Stomach smooth muscle (tissue), 2 donors: ENCODE results near the gene CPNE7.

ENCODE experiments used
- H3K27ac ChIP-seq: one replicate; pipeline ENCODE4 v1.7.0; 2013; ENCODE audit warnings: mild to moderate bottlenecking, low read length, inconsistent platforms
- H3K27me3 ChIP-seq, 2 donors: one replicate each; pipeline ENCODE4 v1.7.0; 2013; ENCODE audit warnings: low read length in 2 of 2; ENCODE audit not compliant: insufficient read depth in 2 of 2, control insufficient read depth in 1 of 2
- H3K36me3 ChIP-seq, 2 donors: one replicate each; pipeline ENCODE4 v1.7.0; 2013; ENCODE audit warnings: low read length in 2 of 2; ENCODE audit not compliant: control insufficient read depth in 2 of 2, insufficient read depth in 2 of 2
- H3K4me1 ChIP-seq: one replicate; pipeline ENCODE4 v1.7.0; 2013; ENCODE audit warnings: low read length; ENCODE audit not compliant: control insufficient read depth, insufficient read depth
- H3K4me3 ChIP-seq, 2 donors: one replicate each; pipeline ENCODE4 v1.7.0; 2013; ENCODE audit warnings: low read length in 2 of 2
- H3K9ac ChIP-seq, 2 donors: one replicate each; pipeline ENCODE4 v1.7.0; 2013; ENCODE audit warnings: low read length in 2 of 2, mild to moderate bottlenecking in 1 of 2
- H3K9me3 ChIP-seq, 2 donors: one replicate each; pipeline ENCODE4 v1.7.0; 2013; ENCODE audit warnings: low read length in 2 of 2; ENCODE audit not compliant: control insufficient read depth in 2 of 2
- donor health status: healthy.
- donor health status: Pancreatic carcinoma.

Gene CPNE7

DNA sequence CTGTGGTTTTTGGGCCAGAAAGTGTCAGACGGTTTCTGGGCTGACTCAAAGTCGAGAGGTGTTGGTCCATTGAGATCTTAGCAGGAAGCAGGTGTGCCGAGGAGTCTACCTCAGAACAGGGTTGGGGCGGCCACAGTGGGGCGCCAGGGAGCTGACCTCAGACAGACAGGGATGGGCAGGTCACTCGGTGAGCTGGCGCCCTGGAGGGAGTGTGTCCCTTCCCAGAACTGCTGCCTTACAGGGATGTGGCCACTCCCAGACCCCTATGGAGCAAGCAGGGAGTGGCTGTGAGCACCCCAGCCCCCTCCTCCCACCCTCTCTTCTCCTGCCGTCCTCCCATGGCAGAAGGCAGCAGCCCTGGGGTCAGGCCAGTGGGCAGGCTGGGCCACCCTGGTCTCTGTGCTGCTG is 23.9 kb downstream of the CPNE7 start:
- no peak overlapping the region for H3K27ac ChIP-seq
- H3K36me3 ChIP-seq, result no peaks in the 10 kb centered on the region
- H3K27me3 ChIP-seq, result peaks cover 4 to 10% of the 10 kb centered on the region in 2 donors
- no peak overlapping the region for H3K4me3 ChIP-seq
- H3K9me3 ChIP-seq, result no peaks in the 10 kb centered on the region
- H3K4me1 ChIP-seq, result peaks cover 6% of the 10 kb centered on the region
- H3K9ac ChIP-seq, result no peak overlapping the region

DNA sequence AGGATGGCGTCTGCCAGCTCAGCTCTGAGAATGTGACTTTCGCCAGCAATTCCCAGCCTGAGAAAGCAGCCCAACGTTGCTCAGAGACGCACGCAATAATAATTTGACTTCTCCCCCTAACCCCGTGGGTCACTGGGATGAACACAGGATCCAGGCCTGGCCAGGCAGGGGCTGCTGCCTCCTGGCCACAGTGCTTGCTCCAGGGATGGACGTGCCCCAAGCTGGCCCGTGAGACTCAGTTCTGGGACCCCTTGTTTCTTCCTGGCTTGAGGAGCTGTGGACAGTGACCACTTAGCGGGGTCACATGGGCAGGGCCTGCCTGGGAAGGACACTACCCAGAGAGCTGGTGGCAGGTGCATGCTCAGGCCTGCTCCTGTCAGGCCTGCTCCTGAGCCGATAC is 24.3 kb downstream of the CPNE7 start:
- Histone ChIP-seq H3K27ac (no peak overlapping the region), H3K36me3 (no peaks in the 10 kb centered on the region), H3K9me3 (no peaks in the 10 kb centered on the region), H3K4me3 (no peak overlapping the region), H3K4me1 (peaks cover 6% of the 10 kb centered on the region), H3K9ac (no peak overlapping the region), H3K27me3 (peaks cover 4 to 13% of the 10 kb centered on the region in 2 donors)

DNA sequence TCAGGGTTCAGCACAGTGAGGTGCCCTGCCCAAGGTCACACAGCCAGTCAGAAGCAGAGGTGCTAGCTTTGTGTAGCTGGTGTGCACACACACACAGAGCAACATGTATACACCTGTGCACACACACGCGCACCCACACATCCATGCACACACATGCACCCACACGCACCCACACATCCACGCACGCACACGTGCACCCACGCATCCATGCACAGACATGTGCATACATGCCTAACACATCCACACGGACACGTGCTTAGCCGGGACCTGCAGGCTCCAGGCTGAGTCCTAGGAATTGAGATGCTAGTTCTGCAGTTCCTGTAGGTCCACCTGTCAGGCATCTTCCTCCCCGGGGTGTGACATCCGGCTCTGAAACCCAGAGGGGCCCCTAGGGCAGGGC is 24.9 kb downstream of the CPNE7 start:
- Histone ChIP-seq H3K9ac (no peak overlapping the region), H3K9me3 (no peaks in the 10 kb centered on the region), H3K4me1 (peaks cover 6% of the 10 kb centered on the region), H3K4me3 (no peak overlapping the region), H3K27ac (no peak overlapping the region), H3K36me3 (no peaks in the 10 kb centered on the region), H3K27me3 (peaks cover 4 to 18% of the 10 kb centered on the region in 2 donors)

DNA sequence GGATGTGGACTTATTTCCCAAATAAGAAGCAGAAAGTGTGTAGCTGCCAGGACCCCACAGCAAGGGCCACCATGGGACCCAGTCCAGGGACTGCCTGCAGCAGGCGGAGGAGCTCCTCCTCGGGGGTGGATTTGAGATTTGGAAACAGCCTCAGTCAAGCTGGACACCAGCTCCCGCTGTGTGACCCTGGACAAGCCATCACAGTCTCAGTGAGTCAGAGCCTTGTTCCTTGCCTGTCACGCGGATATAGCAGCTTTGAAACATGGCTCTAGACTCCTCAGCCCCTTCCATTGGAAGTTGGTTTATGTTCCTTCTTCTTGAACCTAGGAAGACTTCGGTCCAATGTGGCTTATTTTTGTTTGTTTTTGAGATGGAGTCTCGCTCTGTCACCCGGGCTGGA is 25.4 kb downstream of the CPNE7 start:
- H3K27ac ChIP-seq, result no peak overlapping the region

DNA sequence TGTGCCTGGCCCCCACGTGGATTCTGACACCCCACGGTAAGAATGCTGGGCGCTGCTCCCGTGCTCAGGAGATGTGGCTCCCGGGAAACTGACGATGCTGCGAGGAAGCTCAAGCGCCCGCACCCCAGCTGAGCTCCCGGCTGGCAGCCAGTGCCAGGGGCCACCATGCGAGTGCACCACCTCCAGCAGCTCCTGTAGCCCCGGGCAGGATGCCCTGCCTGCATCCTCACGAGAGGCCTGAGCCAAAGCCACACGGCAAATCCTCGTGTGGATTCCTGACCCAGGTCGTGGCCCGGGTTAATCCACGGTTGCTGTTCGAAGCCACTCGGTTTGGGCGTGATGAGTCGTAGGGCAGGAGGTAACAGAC is 26.3 kb downstream of the CPNE7 start:
- H3K4me1 ChIP-seq, result peaks cover 6% of the 10 kb centered on the region
- no peak overlapping the region for H3K9ac ChIP-seq
- H3K27me3 ChIP-seq, result peaks cover 4 to 19% of the 10 kb centered on the region in 2 donors
- H3K9me3 ChIP-seq, result no peaks in the 10 kb centered on the region
- no peaks in the 10 kb centered on the region for H3K36me3 ChIP-seq
- no peak overlapping the region for H3K4me3 ChIP-seq
- H3K27ac ChIP-seq, result no peak overlapping the region

More for the DNA sequence above, 25.4 kb downstream of the CPNE7 start:
- no peak overlapping the region for H3K4me3 ChIP-seq
- H3K36me3 ChIP-seq, result no peaks in the 10 kb centered on the region
- peaks cover 6% of the 10 kb centered on the region for H3K4me1 ChIP-seq
- peaks cover 4 to 19% of the 10 kb centered on the region in 2 donors for H3K27me3 ChIP-seq
- no peaks in the 10 kb centered on the region for H3K9me3 ChIP-seq
- H3K9ac ChIP-seq, result no peak overlapping the region

DNA sequence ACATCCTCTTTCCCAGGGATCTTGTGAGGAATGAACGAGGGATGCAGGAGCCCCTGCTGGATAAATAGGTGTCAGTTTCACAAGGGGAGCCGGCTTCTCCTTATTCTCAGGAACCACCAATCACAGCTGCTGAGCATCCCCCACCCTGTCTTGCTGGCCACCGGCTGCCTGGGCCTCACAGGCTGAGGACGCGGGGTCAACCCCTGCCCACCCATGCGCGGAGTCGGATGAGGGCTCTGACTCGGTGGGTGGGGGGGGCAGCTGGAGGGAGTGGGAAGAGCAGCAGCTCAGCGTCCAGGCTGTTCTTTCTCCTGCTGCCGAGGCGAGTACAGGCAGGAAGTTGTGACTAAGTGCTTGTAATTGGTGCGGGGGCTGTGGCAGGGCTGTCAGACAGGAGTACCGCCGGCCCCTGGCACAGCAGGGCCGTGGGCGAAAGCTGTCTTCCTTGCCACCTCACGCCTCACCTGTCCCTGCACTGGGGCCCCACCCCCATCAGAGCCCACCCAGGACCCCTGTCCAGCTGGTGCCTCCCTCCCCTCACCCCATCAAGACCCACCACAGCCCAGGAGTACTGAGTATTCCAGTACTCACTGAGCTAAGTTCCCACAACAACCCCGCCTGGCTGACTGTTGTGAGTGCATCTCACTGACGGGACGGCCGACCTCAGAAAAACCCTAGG is 26.9 kb downstream of the CPNE7 start:
- H3K27ac ChIP-seq, result no peak overlapping the region
- peaks cover 6% of the 10 kb centered on the region for H3K4me1 ChIP-seq
- H3K27me3 ChIP-seq, result peaks cover 4 to 19% of the 10 kb centered on the region in 2 donors
- no peaks in the 10 kb centered on the region for H3K9me3 ChIP-seq
- H3K4me3 ChIP-seq, result no peak overlapping the region
- no peaks in the 10 kb centered on the region for H3K36me3 ChIP-seq
- H3K9ac ChIP-seq, result no peak overlapping the region

DNA sequence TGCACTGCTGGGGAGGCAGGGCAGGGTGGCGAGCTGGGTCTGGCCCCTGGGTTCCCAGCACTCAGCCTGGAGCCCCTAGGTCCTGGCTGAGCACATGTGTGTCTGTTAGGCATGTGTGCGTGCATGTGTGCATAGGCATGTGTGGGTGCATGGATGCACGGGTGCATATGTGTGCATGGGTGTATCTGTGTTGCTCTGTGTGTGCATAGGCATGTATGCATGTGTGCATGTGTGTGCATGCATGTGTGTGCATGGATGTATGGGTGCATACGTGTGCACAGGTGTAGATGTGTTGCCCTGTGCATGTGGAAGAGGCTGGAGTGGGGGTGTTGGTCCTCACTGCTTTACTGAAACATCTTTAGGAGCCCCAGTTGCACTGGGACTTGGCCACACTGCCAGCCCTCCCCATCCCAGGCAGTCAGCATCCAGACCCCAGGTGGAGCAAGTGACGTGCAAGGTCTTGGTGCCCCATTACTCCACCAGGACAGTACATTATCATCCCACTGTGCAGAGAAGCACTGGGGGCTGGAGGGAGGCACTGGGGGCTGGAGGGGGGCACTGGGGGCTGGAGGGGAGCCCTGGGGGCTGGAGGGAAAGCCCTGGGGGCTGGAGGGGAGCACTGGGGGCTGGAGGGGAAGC is 27.5 kb downstream of the CPNE7 start:
- Histone ChIP-seq H3K36me3 (no peaks in the 10 kb centered on the region), H3K9me3 (no peaks in the 10 kb centered on the region), H3K27me3 (peaks cover 6 to 22% of the 10 kb centered on the region in 2 donors), H3K27ac (no peak overlapping the region), H3K9ac (no peak overlapping the region), H3K4me3 (no peak overlapping the region), H3K4me1 (peaks cover 6% of the 10 kb centered on the region)

DNA sequence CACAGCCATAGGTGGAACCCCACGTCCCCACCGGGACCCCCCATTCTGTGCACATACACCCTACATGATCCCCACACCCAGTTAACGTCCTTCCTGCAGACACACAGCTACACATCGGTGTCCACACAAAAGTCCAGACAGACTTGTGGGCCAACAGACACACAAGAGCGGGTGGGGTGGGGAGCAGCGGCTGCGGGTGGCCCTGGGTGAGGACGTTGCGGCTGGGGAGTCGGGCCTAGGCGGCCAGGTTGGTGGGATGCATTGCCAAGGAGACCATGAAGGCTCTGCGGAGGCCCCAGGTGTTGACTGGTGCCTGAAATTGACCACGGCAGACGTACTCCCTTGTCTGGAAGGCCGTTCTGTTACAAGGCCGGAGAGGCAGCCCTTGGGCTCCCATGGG is 29.2 kb downstream of the CPNE7 start:
- H3K4me1 ChIP-seq, result peaks cover 3% of the 10 kb centered on the region
- no peak overlapping the region for H3K4me3 ChIP-seq
- peaks cover 6 to 22% of the 10 kb centered on the region in 2 donors for H3K27me3 ChIP-seq
- H3K36me3 ChIP-seq, result no peaks in the 10 kb centered on the region
- H3K27ac ChIP-seq, result no peak overlapping the region
- H3K9ac ChIP-seq, result no peak overlapping the region
- H3K9me3 ChIP-seq, result no peaks in the 10 kb centered on the region

DNA sequence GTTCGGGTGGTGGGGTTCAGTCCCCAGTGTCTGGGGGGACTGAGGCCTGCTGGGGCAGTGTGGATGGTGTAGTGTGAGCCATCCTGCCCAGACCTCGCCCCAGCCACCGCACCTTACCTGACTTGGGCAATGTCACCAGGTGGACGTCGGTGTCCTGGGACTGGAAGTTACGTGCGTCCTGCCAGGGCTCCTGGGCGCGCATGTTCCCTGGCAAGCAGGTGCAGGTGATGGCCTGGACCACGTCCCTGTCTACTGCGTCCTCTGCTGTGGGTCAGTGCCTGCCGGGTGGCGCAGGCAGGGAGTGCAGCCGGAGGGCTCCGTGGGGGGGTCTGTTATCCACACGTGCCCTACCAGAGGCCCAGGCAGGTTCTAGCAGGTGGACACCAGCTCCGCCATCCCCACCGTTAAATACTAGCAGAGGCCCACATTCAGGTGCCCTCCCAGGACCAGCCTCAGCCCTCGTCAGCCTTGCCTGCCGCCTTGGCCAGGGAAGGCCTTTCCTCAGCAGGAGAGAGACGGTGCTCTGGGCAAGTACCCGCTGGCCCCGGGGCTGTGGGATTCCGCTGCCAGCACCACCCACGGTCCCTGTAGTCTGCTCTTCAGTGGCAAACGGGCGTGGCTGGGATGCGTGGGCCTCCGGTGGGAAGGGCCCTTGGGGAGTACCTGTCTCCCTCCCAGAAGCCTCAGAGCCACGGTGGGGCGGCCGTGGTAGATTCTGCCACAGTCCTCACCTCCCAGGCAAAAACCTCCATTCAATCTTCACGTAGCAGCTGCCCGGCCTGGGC is 29.8 kb downstream of the CPNE7 start:
- Histone ChIP-seq H3K9ac (no peak overlapping the region), H3K4me1 (peaks cover 3% of the 10 kb centered on the region), H3K36me3 (no peaks in the 10 kb centered on the region), H3K9me3 (no peaks in the 10 kb centered on the region), H3K27me3 (peaks cover 6 to 22% of the 10 kb centered on the region in 2 donors), H3K4me3 (no peak overlapping the region), H3K27ac (no peak overlapping the region)

DNA sequence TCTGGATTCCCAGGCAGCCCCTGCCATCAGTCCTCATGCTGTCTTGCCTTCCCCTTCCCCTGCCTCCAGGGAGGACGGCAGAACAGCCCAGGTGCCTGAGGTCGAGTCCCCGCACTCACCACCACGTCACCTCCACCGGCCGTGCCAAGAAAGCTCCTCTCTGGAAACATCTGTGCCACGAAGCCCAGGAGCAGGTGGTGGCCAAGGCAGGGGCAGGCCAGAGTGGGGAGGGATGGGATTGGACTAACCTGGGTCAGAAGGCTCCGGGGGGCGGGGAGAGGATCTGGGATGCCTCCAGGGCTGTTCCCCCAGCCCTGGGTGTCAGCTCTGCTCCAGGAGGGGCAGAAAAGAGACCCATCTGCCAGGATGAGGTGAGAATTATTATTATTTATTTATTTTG is 30.4 kb downstream of the CPNE7 start:
- Histone ChIP-seq H3K4me3 (no peak overlapping the region), H3K27me3 (peaks cover 6 to 22% of the 10 kb centered on the region in 2 donors), H3K9ac (no peak overlapping the region), H3K9me3 (no peaks in the 10 kb centered on the region), H3K36me3 (no peaks in the 10 kb centered on the region), H3K27ac (no peak overlapping the region), H3K4me1 (peaks cover 3% of the 10 kb centered on the region)
